NB4 (cell line): ENCODE measurements around the gene MARK4.

Experiments used
- DNase-seq: peaks from one replicate; pipeline ENCODE4 v3.0.0; 2010; ENCODE audit warnings: low read depth
- H3K4me3 ChIP-seq: one replicate; pipeline ENCODE4 v1.5.1; 2011; ENCODE audit warnings: mild to moderate bottlenecking, low read depth, low read length, moderate library complexity
- CTCF ChIP-seq: IDR thresholded peaks from one replicate; pipeline ENCODE4 v1.5.1; 2012; ENCODE audit warnings: low read depth, low read length
- MAX ChIP-seq: IDR thresholded peaks from 2 replicates; pipeline ENCODE4 v1.6.1; 2011; ENCODE audit warnings: low read depth, low read length
- MYC ChIP-seq: IDR thresholded peaks from 2 replicates; pipeline ENCODE4 v1.6.1; 2011; ENCODE audit warnings: low read depth, low read length
- POLR2A ChIP-seq: IDR thresholded peaks from 2 replicates; pipeline ENCODE4 v1.6.1; 2011; ENCODE audit warnings: mild to moderate bottlenecking; ENCODE audit not compliant: insufficient read length; ENCODE audit errors: extremely low read depth

Gene MARK4

GRCh38 chr19:45340232-45340898, 89.3 kb downstream of the MARK4 start, which contains the start of gene KLC3:
Gene KLC3, plus strand, starts transcription at chr19:45340750. Its CDS starts 4,792 bp downstream, at chr19:45345542.
- no peak within 1 kb of the TSS for H3K4me3 ChIP-seq
- no peak for DNase-seq

GRCh38 chr19:45340899-45341453, 89.9 kb downstream of the MARK4 start:
- no peak overlapping the region for H3K4me3 ChIP-seq
- no peak for DNase-seq

More at GRCh38 chr19:45340232-45340898, 89.3 kb downstream of the MARK4 start, which contains the start of gene KLC3:
- TF ChIP-seq CTCF (no peak), POLR2A (no peak), MYC (no peak), MAX (no peak)

GRCh38 chr19:45342911-45343310, 91.8 kb downstream of the MARK4 start:
- no peak for TF ChIP-seq MAX
- no peak for TF ChIP-seq MYC
- TF ChIP-seq CTCF = no peak
- TF ChIP-seq POLR2A = no peak
- DNase-seq = no peak
- no peak overlapping the region for H3K4me3 ChIP-seq

More at GRCh38 chr19:45340899-45341453, 89.9 kb downstream of the MARK4 start:
- TF ChIP-seq POLR2A (no peak), CTCF (no peak), MAX (no peak), MYC (no peak)

- no peak for DNase-seq
- no peak for TF ChIP-seq CTCF
- TF ChIP-seq POLR2A = no peak
- no peak for TF ChIP-seq MYC
- TF ChIP-seq MAX = no peak
- H3K4me3 ChIP-seq = no peak overlapping the region
Observed at GRCh38 chr19:45344621-45345505, 93.8 kb downstream of the MARK4 start.

- TF ChIP-seq MYC (no peak), POLR2A (no peak), CTCF (no peak), MAX (no peak)
- no peak for DNase-seq
- H3K4me3 ChIP-seq = no peak overlapping the region
Observed at GRCh38 chr19:45345506-45345860, 94.4 kb downstream of the MARK4 start.
